ENCODE data around the gene MYO7A.

The MYO7A gene

DNA sequence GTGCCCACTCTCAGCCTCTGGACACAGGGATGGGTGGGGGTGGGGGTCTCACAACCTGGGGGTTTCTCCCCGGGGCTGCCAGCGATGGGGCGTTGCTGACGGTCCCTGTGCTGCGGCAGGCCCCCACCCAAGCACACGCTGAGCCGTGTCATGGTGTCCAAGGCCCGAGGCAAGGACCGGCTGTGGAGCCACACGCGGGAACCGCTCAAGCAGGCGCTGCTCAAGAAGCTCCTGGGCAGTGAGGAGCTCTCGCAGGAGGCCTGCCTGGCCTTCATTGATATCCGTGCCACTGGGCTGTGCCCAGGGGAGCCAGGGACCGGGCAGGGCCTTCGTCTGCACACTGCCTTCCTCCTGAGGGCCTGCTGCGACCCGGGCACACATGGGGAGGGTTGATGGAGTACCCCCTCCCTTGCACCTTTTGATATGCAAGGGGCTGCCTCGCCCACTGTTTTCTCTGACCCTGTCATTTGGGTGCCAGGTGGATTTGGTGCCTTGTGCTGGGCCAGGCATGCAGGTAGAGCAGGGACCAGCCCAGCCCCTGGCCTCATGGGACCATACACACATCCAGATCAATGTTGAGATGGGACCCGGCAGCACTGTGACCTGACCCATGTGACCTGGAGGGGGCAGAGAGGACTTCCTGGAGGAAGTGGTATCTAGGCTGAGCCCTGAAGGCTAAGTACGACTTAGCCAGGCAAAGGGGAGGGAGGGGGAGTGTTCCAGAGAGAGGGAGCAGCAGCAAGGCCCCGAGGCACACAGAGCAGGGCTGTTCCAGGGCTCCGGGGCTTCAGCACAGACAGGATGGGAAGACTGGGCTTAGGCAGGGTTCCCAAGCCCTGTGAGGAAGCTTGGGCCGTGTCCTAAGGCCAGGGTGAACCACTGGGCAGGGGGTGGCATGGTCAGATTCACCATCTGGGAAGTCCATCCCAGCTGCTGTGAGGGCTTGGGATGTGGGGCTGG, 75.2 kb downstream of the MYO7A start:
- no peak for DNase-seq

- DNase-seq = no peak
These were observed 76.1 kb downstream of the MYO7A start for GRCh38 chr11:77203901-77204753.

- no peak for DNase-seq
These were observed 76.9 kb downstream of the MYO7A start for GRCh38 chr11:77204754-77205466.

DNA sequence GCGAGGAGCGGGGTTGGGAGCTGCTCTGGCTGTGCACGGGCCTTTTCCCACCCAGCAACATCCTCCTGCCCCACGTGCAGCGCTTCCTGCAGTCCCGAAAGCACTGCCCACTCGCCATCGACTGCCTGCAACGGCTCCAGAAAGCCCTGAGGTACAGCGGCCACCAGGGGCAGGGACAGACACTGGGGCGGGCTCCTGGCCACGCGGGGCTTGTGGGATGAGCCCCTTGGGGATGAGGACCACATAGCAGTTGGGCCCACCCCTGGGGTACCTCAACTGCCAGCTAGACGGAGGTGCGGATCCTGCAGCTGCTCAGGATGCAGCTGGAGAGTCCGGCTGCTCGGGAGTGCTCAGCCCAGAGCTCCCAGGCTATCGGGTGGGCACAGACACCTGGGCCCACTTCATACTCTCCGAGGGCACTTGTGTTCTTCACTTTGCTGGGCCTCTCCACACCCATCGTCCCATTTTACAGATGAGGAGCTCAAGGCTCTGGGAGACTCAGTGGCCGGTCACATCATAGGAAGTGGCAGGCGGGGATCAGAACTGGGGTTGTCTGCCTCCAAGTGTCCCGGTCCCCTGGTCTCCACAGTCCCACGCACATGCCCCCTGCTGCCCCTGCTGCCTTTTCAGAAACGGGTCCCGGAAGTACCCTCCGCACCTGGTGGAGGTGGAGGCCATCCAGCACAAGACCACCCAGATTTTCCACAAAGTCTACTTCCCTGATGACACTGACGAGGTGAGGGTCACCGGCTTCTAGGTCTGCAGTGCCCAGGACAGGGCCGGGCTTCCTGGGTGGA, 77.6 kb downstream of the MYO7A start:
- DNase-seq = no peak

- no peak for DNase-seq
These were observed 78.4 kb downstream of the MYO7A start for GRCh38 chr11:77206264-77207018.

DNA sequence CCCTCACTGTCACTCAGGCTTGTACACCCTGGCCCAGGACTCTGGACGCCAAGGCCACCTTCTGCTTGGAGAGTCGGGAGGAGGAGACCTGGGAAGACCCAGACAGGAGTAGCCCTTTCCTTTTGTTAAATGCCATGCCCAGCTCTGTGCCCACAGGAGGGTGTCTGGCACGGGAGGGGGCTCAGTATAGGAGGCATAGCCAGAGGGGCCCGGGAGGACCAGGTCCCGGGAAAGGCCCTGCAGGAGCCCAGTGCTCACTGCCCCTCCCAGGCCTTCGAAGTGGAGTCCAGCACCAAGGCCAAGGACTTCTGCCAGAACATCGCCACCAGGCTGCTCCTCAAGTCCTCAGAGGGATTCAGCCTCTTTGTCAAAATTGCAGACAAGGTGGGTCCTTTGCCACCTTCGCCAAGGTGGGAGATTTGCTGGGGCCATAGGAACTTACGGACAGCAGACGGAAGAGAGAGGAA, 79.0 kb downstream of the MYO7A start:
- DNase-seq = no peak

DNA sequence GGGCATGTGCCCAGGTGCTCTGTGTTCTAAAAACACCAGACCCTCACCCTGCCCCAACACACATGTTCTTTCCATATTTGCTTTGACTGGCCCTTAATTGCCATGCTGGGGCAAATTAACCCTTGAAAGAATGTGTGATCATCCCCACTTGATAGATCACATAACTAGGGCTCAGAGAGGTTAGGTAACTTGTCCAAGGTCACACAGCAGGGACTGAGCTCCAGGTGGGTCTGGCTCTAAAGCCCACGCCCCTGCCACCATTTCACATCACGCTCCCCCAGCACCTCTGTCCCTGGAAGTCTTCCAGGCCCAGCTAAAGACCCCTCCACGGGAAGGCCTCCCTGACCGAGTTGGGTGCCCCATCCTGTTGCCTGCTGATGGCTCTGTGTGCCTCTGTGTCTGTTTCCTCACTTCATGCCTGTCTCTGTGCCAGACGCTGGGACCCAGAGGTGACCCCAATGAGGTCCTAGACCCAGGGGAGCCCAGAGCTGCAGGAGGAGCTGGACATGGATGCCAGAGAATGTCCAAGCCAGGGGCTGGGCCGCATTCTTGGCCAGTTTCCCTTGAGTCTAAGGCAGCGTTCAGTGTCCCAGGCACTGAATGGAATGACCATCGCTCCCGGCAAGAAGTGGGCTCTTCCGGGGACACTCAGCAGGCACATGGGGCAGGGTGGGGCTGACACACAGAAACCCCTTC, 79.7 kb downstream of the MYO7A start:
- no peak for DNase-seq

- no peak for DNase-seq
These were observed 80.5 kb downstream of the MYO7A start for GRCh38 chr11:77208535-77208934.

DNA sequence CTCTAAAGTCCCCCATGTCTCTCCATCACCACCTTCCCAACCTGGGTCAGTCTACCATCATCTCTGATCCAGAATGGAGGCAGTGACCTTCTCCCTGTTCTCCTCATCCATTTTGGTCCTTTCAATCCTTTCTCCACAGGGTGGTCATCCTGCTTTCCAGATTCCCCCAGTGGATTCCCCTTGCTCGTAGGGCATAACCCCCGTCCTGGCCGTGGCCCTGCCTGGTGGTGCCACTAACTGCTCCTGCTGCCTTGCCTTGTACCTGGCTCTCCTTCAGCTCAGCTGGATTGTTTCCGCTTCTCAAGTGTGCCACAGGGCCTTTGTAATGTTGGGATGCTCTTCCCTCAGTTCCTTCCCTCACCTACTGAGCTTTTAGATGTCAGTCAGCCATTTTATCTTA, 81.6 kb downstream of the MYO7A start:
- no peak for DNase-seq

DNA sequence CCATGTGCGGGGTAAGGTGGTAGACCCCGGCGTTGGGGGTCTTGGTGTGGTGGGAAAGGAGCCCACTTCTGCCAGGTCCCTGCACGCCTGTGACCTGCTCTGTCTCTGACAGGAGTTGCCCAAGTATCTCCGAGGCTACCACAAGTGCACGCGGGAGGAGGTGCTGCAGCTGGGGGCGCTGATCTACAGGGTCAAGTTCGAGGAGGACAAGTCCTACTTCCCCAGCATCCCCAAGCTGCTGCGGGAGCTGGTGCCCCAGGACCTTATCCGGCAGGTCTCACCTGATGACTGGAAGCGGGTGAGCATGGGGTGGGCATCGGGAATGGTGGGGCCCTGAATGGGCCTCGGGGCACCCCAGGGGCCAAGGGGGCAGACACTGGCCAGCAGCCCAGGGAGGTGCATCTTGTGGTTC, 83.0 kb downstream of the MYO7A start:
- DNase-seq = no peak

- DNase-seq = no peak
These were observed 83.7 kb downstream of the MYO7A start for GRCh38 chr11:77211594-77212251.

DNA sequence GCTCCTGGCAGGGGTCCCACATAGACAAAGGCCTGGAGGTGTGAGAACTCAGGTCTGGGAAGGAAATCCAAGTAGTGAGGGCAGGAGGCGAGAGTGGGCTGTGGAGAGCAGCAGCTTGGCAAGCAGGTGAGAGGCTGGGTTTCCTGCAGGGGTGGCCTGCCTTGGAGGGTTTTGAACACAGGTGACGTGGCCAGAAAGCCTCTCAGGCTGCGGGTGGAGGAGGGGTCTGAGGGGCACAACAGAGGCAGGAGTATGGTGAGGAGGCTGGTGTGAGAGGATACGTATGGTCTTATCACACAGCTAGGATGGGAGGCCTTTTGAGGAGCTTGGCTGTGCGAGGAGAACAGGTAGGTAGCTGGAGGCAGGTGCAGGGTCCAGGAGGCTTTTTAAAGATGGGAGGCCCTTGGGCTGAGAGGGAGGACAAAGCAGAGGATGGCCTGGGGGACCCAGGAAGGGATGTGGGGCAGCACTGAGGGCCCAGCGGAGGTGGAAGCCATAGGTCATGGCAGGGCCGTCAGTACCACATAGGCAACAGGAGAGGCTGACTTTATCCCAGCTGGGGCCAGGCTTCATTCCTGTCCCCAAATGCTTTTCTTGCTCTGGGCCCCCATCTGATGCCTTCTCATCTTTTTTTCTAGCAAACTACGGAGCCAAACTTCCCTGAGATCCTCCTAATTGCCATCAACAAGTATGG, 84.4 kb downstream of the MYO7A start:
- DNase-seq = no peak

- no peak for DNase-seq
These were observed 85.1 kb downstream of the MYO7A start for GRCh38 chr11:77213029-77213579.

DNA sequence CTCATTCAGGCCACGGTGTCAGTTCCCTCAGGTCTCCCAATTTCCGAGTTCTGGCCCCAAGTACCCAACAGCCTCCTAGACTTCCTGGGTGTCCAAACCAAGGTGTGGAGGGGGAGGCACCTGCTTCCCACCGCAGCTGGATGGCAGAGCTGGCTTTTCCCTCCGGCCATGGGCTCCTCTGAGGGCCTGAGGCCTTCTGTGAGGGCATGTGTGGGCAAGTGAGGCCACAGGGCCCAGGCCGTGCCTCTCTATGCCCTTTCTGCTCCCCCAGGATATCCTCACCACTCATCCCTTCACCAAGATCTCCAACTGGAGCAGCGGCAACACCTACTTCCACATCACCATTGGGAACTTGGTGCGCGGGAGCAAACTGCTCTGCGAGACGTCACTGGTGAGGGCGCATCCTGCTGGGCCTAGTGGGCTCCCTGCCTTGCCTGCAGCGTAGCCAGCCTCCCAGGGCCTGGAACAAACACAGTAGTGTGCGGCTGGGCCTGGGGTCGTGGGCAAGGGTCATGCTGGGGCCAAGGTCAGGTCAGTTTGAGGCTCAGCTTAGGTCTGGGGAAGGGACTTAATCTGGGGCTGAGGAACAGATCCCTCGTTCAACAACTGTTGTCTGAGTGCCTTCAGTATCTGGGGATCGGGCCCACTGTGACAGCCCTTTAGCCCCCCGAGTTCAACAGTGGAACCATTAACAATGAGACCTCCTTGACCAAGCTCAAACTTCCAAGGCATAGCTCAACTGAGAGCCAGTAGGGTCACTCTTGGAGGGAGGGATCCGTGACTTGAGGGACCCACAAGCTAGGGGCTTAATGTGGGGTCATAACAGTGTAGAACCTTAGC, 85.8 kb downstream of the MYO7A start:
- no peak for DNase-seq

DNA sequence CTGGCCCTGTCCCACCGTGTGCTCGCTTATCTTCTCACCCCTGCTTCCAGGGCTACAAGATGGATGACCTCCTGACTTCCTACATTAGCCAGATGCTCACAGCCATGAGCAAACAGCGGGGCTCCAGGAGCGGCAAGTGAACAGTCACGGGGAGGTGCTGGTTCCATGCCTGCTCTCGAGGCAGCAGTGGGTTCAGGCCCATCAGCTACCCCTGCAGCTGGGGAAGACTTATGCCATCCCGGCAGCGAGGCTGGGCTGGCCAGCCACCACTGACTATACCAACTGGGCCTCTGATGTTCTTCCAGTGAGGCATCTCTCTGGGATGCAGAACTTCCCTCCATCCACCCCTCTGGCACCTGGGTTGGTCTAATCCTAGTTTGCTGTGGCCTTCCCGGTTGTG, 86.5 kb downstream of the MYO7A start:
- DNase-seq = no peak

DNA sequence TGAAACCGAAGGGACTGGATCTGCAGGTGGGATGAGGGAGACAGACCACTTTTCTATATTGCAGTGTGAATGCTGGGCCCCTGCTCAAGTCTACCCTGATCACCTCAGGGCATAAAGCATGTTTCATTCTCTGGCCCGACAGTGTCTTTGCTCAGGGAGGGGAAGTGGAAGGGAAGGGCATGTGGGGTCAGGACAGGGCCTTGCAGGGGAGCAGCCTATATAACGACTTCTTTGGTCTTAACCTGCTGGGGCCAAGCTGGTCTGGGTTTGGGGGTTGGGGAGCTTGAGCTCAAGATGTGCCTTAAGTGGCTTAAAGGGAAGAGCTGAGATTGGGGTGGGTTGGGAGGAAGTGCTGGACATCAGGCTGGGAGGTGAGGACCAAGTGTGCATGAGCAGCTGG, 87.1 kb downstream of the MYO7A start:
- no peak for DNase-seq

- DNase-seq = no peak
These were observed 89.1 kb downstream of the MYO7A start for GRCh38 chr11:77217156-77217555.

DNA sequence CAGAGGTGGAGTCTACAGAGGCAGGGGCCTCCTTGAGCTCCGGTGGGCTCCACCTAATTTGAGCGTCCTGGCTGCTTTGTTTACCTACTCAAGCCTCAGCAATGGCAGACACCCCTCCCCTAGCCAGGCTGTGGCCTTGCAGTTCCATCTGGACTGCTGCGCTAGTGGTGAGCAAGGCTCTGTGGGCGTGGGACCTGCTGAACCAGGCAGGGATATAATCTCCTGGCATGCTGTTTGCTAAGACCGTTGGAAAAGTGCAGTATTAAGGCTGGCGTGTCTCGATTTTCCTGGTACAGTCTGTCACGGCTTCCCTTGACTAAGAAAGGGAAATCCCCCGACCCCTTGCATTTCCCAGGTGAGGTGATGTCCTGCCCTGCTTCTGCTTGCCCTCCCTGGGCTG, 95.8 kb downstream of the MYO7A start:
- DNase-seq = no peak

Measured in activated naive CD4-positive, alpha-beta T cell treated with Interleukin-2 at 50 U/mL for 16 hours (primary cell).